GM12878 (cell line): ENCODE data around the gene C16orf92. TPM values are rescaled to one million over a fixed set of nuclear protein-coding genes. Genes with fewer than 3 reads are reported as not detected.

Source experiments
- BCL11A ChIP-seq: IDR thresholded peaks from 2 replicates; pipeline ENCODE4 v1.6.1; 2011; ENCODE audit warnings: low read depth, low read length
- CHD4 ChIP-seq: fragments of 200-600 bp; sonication (generic); IDR thresholded peaks from 2 replicates; pipeline ENCODE4 v1.6.1; 2016; ENCODE audit warnings: mild to moderate bottlenecking
- E2F4 ChIP-seq: IDR thresholded peaks from 2 replicates; pipeline ENCODE4 v1.6.1; 2012; ENCODE audit warnings: low read depth, low read length, improper control_type of control experiment
- ESRRA ChIP-seq: IDR thresholded peaks from 2 replicates; pipeline ENCODE4 v1.6.1; 2012; ENCODE audit warnings: mild to moderate bottlenecking, low read length, improper control_type of control experiment
- KLF5 ChIP-seq: fragments of 450-650 bp; IDR thresholded peaks from 2 replicates; pipeline ENCODE4 v1.6.1; 2014; ENCODE audit warnings: mild to moderate bottlenecking; ENCODE audit not compliant: partially characterized antibody
- MEF2B ChIP-seq: fragments of 450-650 bp; IDR thresholded peaks from 2 replicates; pipeline ENCODE4 v1.6.1; 2018; ENCODE audit warnings: mild to moderate bottlenecking, moderate library complexity; ENCODE audit not compliant: partially characterized antibody, poor library complexity, severe bottlenecking
- MYB ChIP-seq: fragments of 150-350 bp; IDR thresholded peaks from 2 replicates; pipeline ENCODE4 v1.6.1; 2014; ENCODE audit warnings: mild to moderate bottlenecking, low read depth, low read length, borderline replicate concordance
- NBN ChIP-seq: fragments of 450-650 bp; IDR thresholded peaks from 2 replicates; pipeline ENCODE4 v1.6.1; 2016
- PAX5 ChIP-seq: IDR thresholded peaks from 2 replicates; pipeline ENCODE4 v1.6.1; 2011; ENCODE audit warnings: low read depth, low read length, borderline replicate concordance
- POLR2A ChIP-seq: IDR thresholded peaks from 2 replicates; pipeline ENCODE4 v1.6.1; 2011; ENCODE audit warnings: low read depth, mild to moderate bottlenecking, low read length
- RB1 ChIP-seq: fragments of 450-650 bp; formaldehyde crosslinking; IDR thresholded peaks from 2 replicates; pipeline ENCODE4 v1.6.1; 2017; ENCODE audit warnings: mild to moderate bottlenecking, borderline replicate concordance
- RELB ChIP-seq: fragments of 450-650 bp; IDR thresholded peaks from 2 replicates; pipeline ENCODE4 v1.6.1; 2017; ENCODE audit warnings: low read depth, mild to moderate bottlenecking, moderate library complexity
- ZBTB40 ChIP-seq: fragments of 450-650 bp; IDR thresholded peaks from 2 replicates; pipeline ENCODE4 v1.6.1; 2016; ENCODE audit warnings: mild to moderate bottlenecking, moderate library complexity, borderline replicate concordance
- ZNF217 ChIP-seq: fragments of 450-650 bp; IDR thresholded peaks from 2 replicates; pipeline ENCODE4 v1.6.1; 2017; ENCODE audit warnings: antibody characterized with exemption, mild to moderate bottlenecking
- ZZZ3 ChIP-seq: IDR thresholded peaks from 2 replicates; pipeline ENCODE4 v1.6.1; 2011; ENCODE audit warnings: low read depth; ENCODE audit not compliant: control insufficient read depth, insufficient read length
- polyA plus RNA-seq, 11 experiments: library from polyadenylated mRNA; depleted of rRNA in 4 of 11; unstranded in 6 of 11; stranded (reverse) in 5 of 11; fragments of >200 nt; fragmentation: Nextera tagmentation in 4 of 11; fragmentation: Illumina TruSeq in 1 of 11; extraction: Ambion mirVana in 4 of 11; extraction: Trizol in 1 of 11; gene quantifications; 1 replicate in 1 of 11; 2 replicates in 10 of 11; pipeline versions ENCODE4 v1.2.1 to v1.2.3, GENCODE V29; 2011 to 2016; ENCODE audit warnings: inconsistent platforms in 2 of 11, missing spikeins in 2 of 11, low read depth in 1 of 11
- total RNA-seq, 4 experiments: library from RNA; depleted of rRNA in 3 of 4; stranded (reverse); fragments of >200 nt in 3 of 4; fragmentation: Illumina TruSeq in 1 of 4; extraction: Trizol in 1 of 4; gene quantifications; 2 replicates each; pipeline versions ENCODE4 v1.2.1 to v1.2.3, GENCODE V29; 2013 to 2021
- TF ChIP-seq, protein P1 (sequence below): fragments of 450-650 bp; formaldehyde crosslinking; IDR thresholded peaks from 2 replicates; pipeline ENCODE4 v1.5.0; 2022; ENCODE audit warnings: mild to moderate bottlenecking, missing genetic modification characterization
- TF ChIP-seq, protein P2 (sequence below): fragments of 450-650 bp; IDR thresholded peaks from 2 replicates; pipeline ENCODE4 v1.6.1; 2018; ENCODE audit warnings: borderline replicate concordance, mild to moderate bottlenecking; ENCODE audit not compliant: partially characterized antibody

The C16orf92 gene
- total and polyA plus RNA-seq, 10 of the 15 experiments (the other 5 are each of a cell fraction or from before 2014, with no cell fraction given) = not detected

GRCh38 chr16:30052671-30053372, 29.8 kb downstream of the C16orf92 start (continued):
- TF ChIP-seq MEF2B (peak; percentile 75), ZZZ3 (no peak), CHD4 (no peak), RB1 (peak; percentile 100), ESRRA (no peak), BCL11A (no peak), ZBTB40 (0 out of 2 replicates have a peak, but pooled peaks have one; percentile 41), NBN (peak; percentile 60; the same call in 1 of the 2 replicates), POLR2A (peak; percentile 70), E2F4 (peak; percentile 87), ZNF217 (no peak), MYB (peak; percentile 85), KLF5 (peak; percentile 45), PAX5 (0 out of 2 replicates have a peak, but pooled peaks have one; percentile 13), RELB (peak; percentile 56; the same call in 1 of the 2 replicates)
- TF ChIP-seq, protein P1, sequence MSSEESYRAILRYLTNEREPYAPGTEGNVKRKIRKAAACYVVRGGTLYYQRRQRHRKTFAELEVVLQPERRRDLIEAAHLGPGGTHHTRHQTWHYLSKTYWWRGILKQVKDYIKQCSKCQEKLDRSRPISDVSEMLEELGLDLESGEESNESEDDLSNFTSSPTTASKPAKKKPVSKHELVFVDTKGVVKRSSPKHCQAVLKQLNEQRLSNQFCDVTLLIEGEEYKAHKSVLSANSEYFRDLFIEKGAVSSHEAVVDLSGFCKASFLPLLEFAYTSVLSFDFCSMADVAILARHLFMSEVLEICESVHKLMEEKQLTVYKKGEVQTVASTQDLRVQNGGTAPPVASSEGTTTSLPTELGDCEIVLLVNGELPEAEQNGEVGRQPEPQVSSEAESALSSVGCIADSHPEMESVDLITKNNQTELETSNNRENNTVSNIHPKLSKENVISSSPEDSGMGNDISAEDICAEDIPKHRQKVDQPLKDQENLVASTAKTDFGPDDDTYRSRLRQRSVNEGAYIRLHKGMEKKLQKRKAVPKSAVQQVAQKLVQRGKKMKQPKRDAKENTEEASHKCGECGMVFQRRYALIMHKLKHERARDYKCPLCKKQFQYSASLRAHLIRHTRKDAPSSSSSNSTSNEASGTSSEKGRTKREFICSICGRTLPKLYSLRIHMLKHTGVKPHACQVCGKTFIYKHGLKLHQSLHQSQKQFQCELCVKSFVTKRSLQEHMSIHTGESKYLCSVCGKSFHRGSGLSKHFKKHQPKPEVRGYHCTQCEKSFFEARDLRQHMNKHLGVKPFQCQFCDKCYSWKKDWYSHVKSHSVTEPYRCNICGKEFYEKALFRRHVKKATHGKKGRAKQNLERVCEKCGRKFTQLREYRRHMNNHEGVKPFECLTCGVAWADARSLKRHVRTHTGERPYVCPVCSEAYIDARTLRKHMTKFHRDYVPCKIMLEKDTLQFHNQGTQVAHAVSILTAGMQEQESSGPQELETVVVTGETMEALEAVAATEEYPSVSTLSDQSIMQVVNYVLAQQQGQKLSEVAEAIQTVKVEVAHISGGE (CRISPR knock-in tag) = no peak
- TF ChIP-seq, protein P2, sequence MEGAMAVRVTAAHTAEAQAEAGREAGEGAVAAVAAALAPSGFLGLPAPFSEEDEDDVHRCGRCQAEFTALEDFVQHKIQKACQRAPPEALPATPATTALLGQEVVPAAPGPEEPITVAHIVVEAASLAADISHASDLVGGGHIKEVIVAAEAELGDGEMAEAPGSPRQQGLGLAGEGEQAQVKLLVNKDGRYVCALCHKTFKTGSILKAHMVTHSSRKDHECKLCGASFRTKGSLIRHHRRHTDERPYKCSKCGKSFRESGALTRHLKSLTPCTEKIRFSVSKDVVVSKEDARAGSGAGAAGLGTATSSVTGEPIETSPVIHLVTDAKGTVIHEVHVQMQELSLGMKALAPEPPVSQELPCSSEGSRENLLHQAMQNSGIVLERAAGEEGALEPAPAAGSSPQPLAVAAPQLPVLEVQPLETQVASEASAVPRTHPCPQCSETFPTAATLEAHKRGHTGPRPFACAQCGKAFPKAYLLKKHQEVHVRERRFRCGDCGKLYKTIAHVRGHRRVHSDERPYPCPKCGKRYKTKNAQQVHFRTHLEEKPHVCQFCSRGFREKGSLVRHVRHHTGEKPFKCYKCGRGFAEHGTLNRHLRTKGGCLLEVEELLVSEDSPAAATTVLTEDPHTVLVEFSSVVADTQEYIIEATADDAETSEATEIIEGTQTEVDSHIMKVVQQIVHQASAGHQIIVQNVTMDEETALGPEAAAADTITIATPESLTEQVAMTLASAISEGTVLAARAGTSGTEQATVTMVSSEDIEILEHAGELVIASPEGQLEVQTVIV = peak; percentile 43
